H1 (cell line): ENCODE measurements around the gene ADAMTS3. TPM values are rescaled to one million over a fixed set of nuclear protein-coding genes. Genes with fewer than 3 reads are reported as not detected.

Experiments used
- polyA plus RNA-seq, 7 experiments: library from polyadenylated mRNA; depleted of rRNA in 3 of 7; stranded (reverse) in 5 of 7; unstranded in 2 of 7; fragments of >200 nt in 5 of 7; fragments of 200-250 nt in 2 of 7; gene quantifications; 1 replicate in 5 of 7; 2 replicates in 1 of 7; 4 replicates in 1 of 7; pipeline versions ENCODE4 v1.2.1 to v1.2.3, GENCODE V29; 2011 to 2013; ENCODE audit warnings: missing spikeins in 2 of 7, mixed read lengths in 2 of 7
- total RNA-seq: library from RNA; stranded (reverse); fragmentation: NEBNext Ultra II Directional; extraction: Animal tissue kit (Norgen Biotek cat#: 25700); gene quantifications from 2 replicates; pipeline ENCODE4 v1.2.1, GENCODE V29; 2021
- TF ChIP-seq, protein P1 (sequence below): fragments of 300-600 bp; sonication (generic); IDR thresholded peaks from 2 replicates; pipeline ENCODE4 v1.7.1; 2012; ENCODE audit warnings: low read length, moderate library complexity, mild to moderate bottlenecking, inconsistent platforms; ENCODE audit not compliant: insufficient replicate concordance

ADAMTS3 gene
- total and polyA plus RNA-seq, 2 of the 8 experiments (the other 6 are each of a cell fraction or from before 2014, with no cell fraction given) = 1.3 to 3.4 TPM

GRCh38 chr4:72366601-72367000, 202.4 kb downstream of the ADAMTS3 start (continued):
- TF ChIP-seq, protein P1, sequence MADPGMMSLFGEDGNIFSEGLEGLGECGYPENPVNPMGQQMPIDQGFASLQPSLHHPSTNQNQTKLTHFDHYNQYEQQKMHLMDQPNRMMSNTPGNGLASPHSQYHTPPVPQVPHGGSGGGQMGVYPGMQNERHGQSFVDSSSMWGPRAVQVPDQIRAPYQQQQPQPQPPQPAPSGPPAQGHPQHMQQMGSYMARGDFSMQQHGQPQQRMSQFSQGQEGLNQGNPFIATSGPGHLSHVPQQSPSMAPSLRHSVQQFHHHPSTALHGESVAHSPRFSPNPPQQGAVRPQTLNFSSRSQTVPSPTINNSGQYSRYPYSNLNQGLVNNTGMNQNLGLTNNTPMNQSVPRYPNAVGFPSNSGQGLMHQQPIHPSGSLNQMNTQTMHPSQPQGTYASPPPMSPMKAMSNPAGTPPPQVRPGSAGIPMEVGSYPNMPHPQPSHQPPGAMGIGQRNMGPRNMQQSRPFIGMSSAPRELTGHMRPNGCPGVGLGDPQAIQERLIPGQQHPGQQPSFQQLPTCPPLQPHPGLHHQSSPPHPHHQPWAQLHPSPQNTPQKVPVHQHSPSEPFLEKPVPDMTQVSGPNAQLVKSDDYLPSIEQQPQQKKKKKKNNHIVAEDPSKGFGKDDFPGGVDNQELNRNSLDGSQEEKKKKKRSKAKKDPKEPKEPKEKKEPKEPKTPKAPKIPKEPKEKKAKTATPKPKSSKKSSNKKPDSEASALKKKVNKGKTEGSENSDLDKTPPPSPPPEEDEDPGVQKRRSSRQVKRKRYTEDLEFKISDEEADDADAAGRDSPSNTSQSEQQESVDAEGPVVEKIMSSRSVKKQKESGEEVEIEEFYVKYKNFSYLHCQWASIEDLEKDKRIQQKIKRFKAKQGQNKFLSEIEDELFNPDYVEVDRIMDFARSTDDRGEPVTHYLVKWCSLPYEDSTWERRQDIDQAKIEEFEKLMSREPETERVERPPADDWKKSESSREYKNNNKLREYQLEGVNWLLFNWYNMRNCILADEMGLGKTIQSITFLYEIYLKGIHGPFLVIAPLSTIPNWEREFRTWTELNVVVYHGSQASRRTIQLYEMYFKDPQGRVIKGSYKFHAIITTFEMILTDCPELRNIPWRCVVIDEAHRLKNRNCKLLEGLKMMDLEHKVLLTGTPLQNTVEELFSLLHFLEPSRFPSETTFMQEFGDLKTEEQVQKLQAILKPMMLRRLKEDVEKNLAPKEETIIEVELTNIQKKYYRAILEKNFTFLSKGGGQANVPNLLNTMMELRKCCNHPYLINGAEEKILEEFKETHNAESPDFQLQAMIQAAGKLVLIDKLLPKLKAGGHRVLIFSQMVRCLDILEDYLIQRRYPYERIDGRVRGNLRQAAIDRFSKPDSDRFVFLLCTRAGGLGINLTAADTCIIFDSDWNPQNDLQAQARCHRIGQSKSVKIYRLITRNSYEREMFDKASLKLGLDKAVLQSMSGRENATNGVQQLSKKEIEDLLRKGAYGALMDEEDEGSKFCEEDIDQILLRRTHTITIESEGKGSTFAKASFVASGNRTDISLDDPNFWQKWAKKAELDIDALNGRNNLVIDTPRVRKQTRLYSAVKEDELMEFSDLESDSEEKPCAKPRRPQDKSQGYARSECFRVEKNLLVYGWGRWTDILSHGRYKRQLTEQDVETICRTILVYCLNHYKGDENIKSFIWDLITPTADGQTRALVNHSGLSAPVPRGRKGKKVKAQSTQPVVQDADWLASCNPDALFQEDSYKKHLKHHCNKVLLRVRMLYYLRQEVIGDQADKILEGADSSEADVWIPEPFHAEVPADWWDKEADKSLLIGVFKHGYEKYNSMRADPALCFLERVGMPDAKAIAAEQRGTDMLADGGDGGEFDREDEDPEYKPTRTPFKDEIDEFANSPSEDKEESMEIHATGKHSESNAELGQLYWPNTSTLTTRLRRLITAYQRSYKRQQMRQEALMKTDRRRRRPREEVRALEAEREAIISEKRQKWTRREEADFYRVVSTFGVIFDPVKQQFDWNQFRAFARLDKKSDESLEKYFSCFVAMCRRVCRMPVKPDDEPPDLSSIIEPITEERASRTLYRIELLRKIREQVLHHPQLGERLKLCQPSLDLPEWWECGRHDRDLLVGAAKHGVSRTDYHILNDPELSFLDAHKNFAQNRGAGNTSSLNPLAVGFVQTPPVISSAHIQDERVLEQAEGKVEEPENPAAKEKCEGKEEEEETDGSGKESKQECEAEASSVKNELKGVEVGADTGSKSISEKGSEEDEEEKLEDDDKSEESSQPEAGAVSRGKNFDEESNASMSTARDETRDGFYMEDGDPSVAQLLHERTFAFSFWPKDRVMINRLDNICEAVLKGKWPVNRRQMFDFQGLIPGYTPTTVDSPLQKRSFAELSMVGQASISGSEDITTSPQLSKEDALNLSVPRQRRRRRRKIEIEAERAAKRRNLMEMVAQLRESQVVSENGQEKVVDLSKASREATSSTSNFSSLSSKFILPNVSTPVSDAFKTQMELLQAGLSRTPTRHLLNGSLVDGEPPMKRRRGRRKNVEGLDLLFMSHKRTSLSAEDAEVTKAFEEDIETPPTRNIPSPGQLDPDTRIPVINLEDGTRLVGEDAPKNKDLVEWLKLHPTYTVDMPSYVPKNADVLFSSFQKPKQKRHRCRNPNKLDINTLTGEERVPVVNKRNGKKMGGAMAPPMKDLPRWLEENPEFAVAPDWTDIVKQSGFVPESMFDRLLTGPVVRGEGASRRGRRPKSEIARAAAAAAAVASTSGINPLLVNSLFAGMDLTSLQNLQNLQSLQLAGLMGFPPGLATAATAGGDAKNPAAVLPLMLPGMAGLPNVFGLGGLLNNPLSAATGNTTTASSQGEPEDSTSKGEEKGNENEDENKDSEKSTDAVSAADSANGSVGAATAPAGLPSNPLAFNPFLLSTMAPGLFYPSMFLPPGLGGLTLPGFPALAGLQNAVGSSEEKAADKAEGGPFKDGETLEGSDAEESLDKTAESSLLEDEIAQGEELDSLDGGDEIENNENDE = no peak
